Mesenchymal stem cell (in vitro differentiated cells and primary cell): ENCODE results near the gene DNASE2.

Source experiments
- DNase-seq: peaks from one replicate; pipeline ENCODE4 v3.0.0-alpha.2; 2013
- H2AFZ ChIP-seq: one replicate; pipeline ENCODE4 v1.6.1; 2013; ENCODE audit warnings: low read depth, mild to moderate bottlenecking, control low read depth, inconsistent platforms, low read length, moderate library complexity
- H2AK5ac ChIP-seq: 2 replicates; pipeline ENCODE4 v1.6.1; 2013; ENCODE audit warnings: low read length, moderate library complexity, mild to moderate bottlenecking, inconsistent platforms; ENCODE audit not compliant: severe bottlenecking
- H2BK120ac ChIP-seq: one replicate; pipeline ENCODE4 v1.6.1; 2013; ENCODE audit warnings: low read depth, mild to moderate bottlenecking, inconsistent platforms, low read length, moderate library complexity
- H2BK12ac ChIP-seq, 2 experiments: one replicate each; pipeline ENCODE4 v1.6.1; 2013; ENCODE audit warnings: inconsistent platforms in 2 of 2, low read length in 2 of 2, mild to moderate bottlenecking in 2 of 2, moderate library complexity in 2 of 2, control low read depth in 1 of 2
- H2BK15ac ChIP-seq: one replicate; pipeline ENCODE4 v1.6.1; 2013; ENCODE audit warnings: mild to moderate bottlenecking, low read depth, inconsistent platforms; ENCODE audit not compliant: poor library complexity, severe bottlenecking
- H2BK5ac ChIP-seq: 2 replicates; pipeline ENCODE4 v1.6.1; 2013; ENCODE audit warnings: low read depth, mild to moderate bottlenecking, low read length, control low read depth, inconsistent platforms; ENCODE audit not compliant: poor library complexity, severe bottlenecking
- H3K14ac ChIP-seq, 2 experiments: one replicate each; pipeline ENCODE4 v1.6.1; 2013; ENCODE audit warnings: inconsistent platforms in 2 of 2, low read length in 2 of 2, control low read depth in 1 of 2, mild to moderate bottlenecking in 1 of 2, moderate library complexity in 1 of 2
- H3K18ac ChIP-seq, 2 experiments: one replicate each; pipeline ENCODE4 v1.6.1; 2013; ENCODE audit warnings: inconsistent platforms in 2 of 2, low read length in 2 of 2, control low read depth in 1 of 2, low read depth in 1 of 2, mild to moderate bottlenecking in 1 of 2
- H3K23ac ChIP-seq, 2 experiments: one replicate each; pipeline ENCODE4 v1.6.1; 2013; ENCODE audit warnings: inconsistent platforms in 2 of 2, low read length in 2 of 2, mild to moderate bottlenecking in 2 of 2, moderate library complexity in 2 of 2, control low read depth in 1 of 2
- H3K27ac ChIP-seq: 2 replicates; pipeline ENCODE4 v1.5.1; 2013; ENCODE audit warnings: mild to moderate bottlenecking, moderate library complexity, low read length, control low read depth, inconsistent platforms; ENCODE audit not compliant: poor library complexity, severe bottlenecking
- H3K27me3 ChIP-seq, 2 experiments: 2 replicates each; pipeline versions ENCODE4 v1.6.1 to v1.7.0; 2013; ENCODE audit warnings: low read length in 2 of 2, mild to moderate bottlenecking in 2 of 2, moderate library complexity in 2 of 2, control low read depth in 1 of 2, inconsistent platforms in 1 of 2; ENCODE audit not compliant: control insufficient read depth in 1 of 2, insufficient read depth in 1 of 2
- H3K36me3 ChIP-seq, 2 experiments: 2 replicates each; pipeline versions ENCODE4 v1.6.1 to v1.7.0; 2013; ENCODE audit warnings: low read length in 2 of 2, control low read depth in 1 of 2, inconsistent platforms in 1 of 2, low read depth in 1 of 2, mild to moderate bottlenecking in 1 of 2; ENCODE audit not compliant: insufficient read depth in 2 of 2, control insufficient read depth in 1 of 2
- H3K4ac ChIP-seq, 2 experiments: one replicate each; pipeline ENCODE4 v1.6.1; 2013; ENCODE audit warnings: inconsistent platforms in 2 of 2, low read length in 2 of 2, mild to moderate bottlenecking in 2 of 2, moderate library complexity in 2 of 2, control low read depth in 1 of 2, low read depth in 1 of 2
- H3K4me1 ChIP-seq: 2 replicates; pipeline ENCODE4 v1.6.1; 2013; ENCODE audit warnings: low read depth, low read length, control low read depth; ENCODE audit not compliant: control insufficient read depth, insufficient read depth
- H3K4me2 ChIP-seq: 2 replicates; pipeline ENCODE4 v1.6.1; 2013; ENCODE audit warnings: low read length, mild to moderate bottlenecking, inconsistent platforms; ENCODE audit not compliant: poor library complexity, severe bottlenecking
- H3K4me3 ChIP-seq, 2 experiments: 2 replicates each; pipeline versions ENCODE4 v1.5.1 to v1.7.0; 2013; ENCODE audit warnings: low read length in 2 of 2, mild to moderate bottlenecking in 2 of 2, control low read depth in 1 of 2, low read depth in 1 of 2; ENCODE audit not compliant: insufficient read depth in 1 of 2
- H3K79me1 ChIP-seq: replicated peaks from 2 replicates; pipeline ENCODE4 v1.6.1; 2013; ENCODE audit warnings: mild to moderate bottlenecking, control low read depth, low read length, inconsistent platforms; ENCODE audit not compliant: poor library complexity, severe bottlenecking
- H3K9ac ChIP-seq: 2 replicates; pipeline ENCODE4 v1.7.0; 2013; ENCODE audit warnings: mild to moderate bottlenecking, low read length, moderate library complexity
- H3K9me3 ChIP-seq: 2 replicates; pipeline ENCODE4 v1.7.0; 2013; ENCODE audit warnings: mild to moderate bottlenecking, low read length; ENCODE audit not compliant: control insufficient read depth
- H4K8ac ChIP-seq: one replicate; pipeline ENCODE4 v1.6.1; 2013; ENCODE audit warnings: inconsistent platforms, mild to moderate bottlenecking, low read length, moderate library complexity
- H4K91ac ChIP-seq: one replicate; pipeline ENCODE4 v1.6.1; 2013; ENCODE audit warnings: mild to moderate bottlenecking, low read length, inconsistent platforms
- WGBS: methylation state at CpG from one replicate; pipeline ENCODE4 v1.1.7; 2013; ENCODE audit warnings: mixed read lengths; 5-methylcytosine and 5-hydroxymethylcytosine counted together

DNASE2 gene

DNA sequence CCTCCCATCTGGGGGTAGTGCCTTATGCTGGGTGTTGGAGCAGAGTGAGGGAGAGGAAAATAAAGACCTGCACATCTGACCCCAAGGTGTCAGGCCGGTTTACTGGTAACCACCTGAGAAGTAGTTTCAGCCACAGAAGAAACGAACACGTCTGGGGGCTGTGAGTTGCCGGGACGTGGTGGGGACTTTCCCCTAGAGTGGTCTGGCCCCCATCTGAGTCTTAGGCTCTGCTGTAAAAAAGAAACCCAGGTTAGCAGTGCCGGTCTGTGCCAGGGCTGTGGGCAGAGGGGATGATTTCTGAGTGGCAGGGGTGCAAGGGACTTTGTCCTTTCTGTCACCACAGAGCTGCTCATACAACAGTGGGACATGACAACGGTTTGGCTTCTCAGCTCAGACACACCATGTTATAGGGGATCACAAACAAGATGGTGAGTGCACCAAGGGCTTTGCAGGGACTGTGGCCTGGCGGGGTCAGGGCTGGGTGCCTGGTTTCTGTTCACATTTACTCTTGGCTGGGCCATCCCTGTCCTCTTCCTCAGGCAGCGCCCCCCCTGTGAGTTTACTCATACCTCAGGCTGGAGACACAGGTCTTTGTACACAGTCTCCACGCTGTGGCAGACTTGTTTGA, 18.8 kb upstream of the DNASE2 start:
- Histone ChIP-seq H2AFZ (no peak overlapping the region), H4K8ac (no peak overlapping the region), H3K4me3 (no peak overlapping the region), H3K9me3 (no peaks in the 10 kb centered on the region), H2BK5ac (no peak overlapping the region), H2BK120ac (no peak overlapping the region), H3K4me1 (no peaks in the 10 kb centered on the region), H3K27me3 (no peaks in the 10 kb centered on the region), H3K36me3 (peaks cover 29 to 41% of the 10 kb centered on the region in 2 experiments), H3K14ac (no peak overlapping the region), H4K91ac (no peak overlapping the region), H2AK5ac (no peak overlapping the region), H3K23ac (no peak overlapping the region), H3K4ac (no peak overlapping the region), H3K9ac (no peak overlapping the region), H3K4me2 (no peak overlapping the region), H3K27ac (no peak overlapping the region), H2BK15ac (no peak overlapping the region), H2BK12ac (no peak overlapping the region), H3K79me1 (no peaks in the 10 kb centered on the region), H3K18ac (no peak overlapping the region)
- 97% methylated on average over 10 of the region's 10 CpGs for WGBS
- DNase-seq, result no peak

DNA sequence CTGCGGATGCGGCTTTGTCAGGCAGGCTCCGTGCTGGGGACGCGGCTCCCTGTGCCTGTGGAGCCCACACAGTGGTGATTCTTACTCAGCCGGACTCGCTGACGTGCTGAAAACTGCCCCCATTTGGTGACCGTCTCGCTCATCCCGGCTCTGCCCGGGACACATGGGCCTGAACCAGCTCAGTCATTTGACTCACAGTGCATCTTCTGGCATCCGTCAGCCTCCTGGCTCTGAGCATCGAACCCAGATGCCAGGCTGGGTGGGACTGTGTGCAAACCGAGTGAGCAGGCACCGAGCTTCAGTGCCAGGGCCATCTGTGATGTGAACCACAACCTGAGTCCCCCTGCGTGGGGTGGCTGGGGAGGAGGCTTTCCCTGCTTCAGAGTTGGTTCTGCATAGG, 15.2 kb upstream of the DNASE2 start:
- Histone ChIP-seq H2AK5ac (no peak overlapping the region), H2AFZ (no peak overlapping the region), H4K8ac (no peak overlapping the region), H3K27me3 (no peaks in the 10 kb centered on the region), H3K36me3 (peaks cover 48 to 54% of the 10 kb centered on the region in 2 experiments), H3K9ac (no peak overlapping the region), H3K27ac (no peak overlapping the region), H3K4me3 (no peak overlapping the region), H3K4ac (no peak overlapping the region), H3K18ac (no peak overlapping the region), H2BK120ac (no peak overlapping the region), H3K9me3 (no peaks in the 10 kb centered on the region), H3K4me1 (peaks cover 5% of the 10 kb centered on the region), H3K79me1 (peaks cover 6% of the 10 kb centered on the region), H2BK15ac (no peak overlapping the region), H3K4me2 (no peak overlapping the region), H3K23ac (no peak overlapping the region), H2BK12ac (no peak overlapping the region), H4K91ac (no peak overlapping the region), H3K14ac (no peak overlapping the region), H2BK5ac (no peak overlapping the region)
- 97% methylated on average over 17 of the region's 17 CpGs for WGBS
- no peak for DNase-seq

DNA sequence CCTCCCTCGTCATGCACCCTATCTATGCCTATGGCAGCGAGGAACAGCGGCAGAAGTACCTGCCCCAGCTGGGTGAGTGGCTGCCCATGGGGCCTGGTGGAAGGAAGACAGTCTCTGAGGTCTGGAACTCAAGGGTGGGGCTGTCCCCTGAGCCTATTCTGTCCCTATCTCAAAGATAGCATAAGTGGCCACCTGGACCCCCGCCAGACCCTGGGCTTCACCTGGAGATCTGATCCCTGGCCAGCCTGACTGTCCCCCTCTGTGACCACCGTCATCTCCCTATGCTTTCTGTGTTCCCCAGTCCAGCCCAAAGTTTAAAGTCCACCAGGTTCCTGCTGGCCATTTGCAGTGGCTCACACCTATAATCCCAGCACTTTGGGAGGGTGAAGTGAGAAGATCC, 12.3 kb upstream of the DNASE2 start:
- no peak overlapping the region for H3K4ac ChIP-seq
- no peak overlapping the region for H2AK5ac ChIP-seq
- H2BK120ac ChIP-seq, result no peak overlapping the region
- no peak overlapping the region for H2AFZ ChIP-seq
- no peak overlapping the region for H2BK12ac ChIP-seq
- H2BK15ac ChIP-seq, result no peak overlapping the region
- 97% methylated on average over 5 of the region's 5 CpGs for WGBS
- no peak for DNase-seq
- H2BK5ac ChIP-seq, result no peak overlapping the region
- peaks cover 41 to 43% of the 10 kb centered on the region in 2 experiments for H3K36me3 ChIP-seq
- H4K8ac ChIP-seq, result no peak overlapping the region
- H3K4me3 ChIP-seq, result no peak overlapping the region
- H3K4me2 ChIP-seq, result no peak overlapping the region
- H3K9me3 ChIP-seq, result no peaks in the 10 kb centered on the region
- H4K91ac ChIP-seq, result no peak overlapping the region
- H3K18ac ChIP-seq, result no peak overlapping the region
- H3K27me3 ChIP-seq, result no peaks in the 10 kb centered on the region
- no peak overlapping the region for H3K9ac ChIP-seq
- H3K27ac ChIP-seq, result no peak overlapping the region
- peaks cover 12% of the 10 kb centered on the region for H3K4me1 ChIP-seq
- H3K79me1 ChIP-seq, result peaks cover 10% of the 10 kb centered on the region
- no peak overlapping the region for H3K14ac ChIP-seq
- H3K23ac ChIP-seq, result no peak overlapping the region

DNA sequence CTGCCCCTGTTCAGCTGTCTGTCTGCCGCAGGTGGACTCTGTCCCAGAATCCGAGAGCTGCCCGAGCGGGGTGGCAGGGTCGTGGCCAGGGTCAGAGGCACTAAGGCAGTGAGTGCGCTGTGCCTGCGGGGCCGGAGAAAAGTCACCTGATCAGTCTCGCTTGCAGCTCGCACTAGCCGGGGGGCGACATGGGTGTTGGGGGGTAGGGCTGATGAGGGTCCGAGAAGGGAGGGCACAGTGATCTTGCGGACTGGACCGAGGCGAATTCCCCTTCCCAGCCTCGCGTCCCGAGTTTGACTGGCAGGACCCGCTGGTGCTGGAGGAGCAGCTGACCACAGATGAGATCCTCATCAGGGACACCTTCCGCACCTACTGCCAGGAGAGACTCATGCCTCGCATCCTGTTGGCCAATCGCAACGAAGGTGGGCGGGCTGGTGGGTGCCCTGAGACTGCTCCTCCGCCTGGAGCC, 10.3 kb upstream of the DNASE2 start:
- 24% methylated on average over 23 of the region's 26 CpGs for WGBS
- no peak overlapping the region for H2BK5ac ChIP-seq

More for the DNA sequence above, 10.3 kb upstream of the DNASE2 start:
- Histone ChIP-seq H4K91ac (no peak overlapping the region), H3K4me1 (peaks cover 12% of the 10 kb centered on the region), H3K27me3 (peaks cover 13 to 16% of the 10 kb centered on the region in 2 experiments), H3K18ac (no peak overlapping the region), H3K9me3 (no peaks in the 10 kb centered on the region), H3K4me2 (peak overlapping the region; percentile 78), H3K79me1 (peaks cover 10% of the 10 kb centered on the region), H3K4ac (no peak overlapping the region), H3K4me3 (peak overlapping the region; percentile 96 to 98), H3K23ac (no peak overlapping the region), H2BK120ac (no peak overlapping the region), H3K36me3 (peaks cover 24 to 27% of the 10 kb centered on the region in 2 experiments), H4K8ac (peak overlapping the region; percentile 87), H2BK15ac (no peak overlapping the region), H3K27ac (no peak overlapping the region), H2AFZ (peak overlapping the region; percentile 99), H3K9ac (peak overlapping the region; percentile 82), H2BK12ac (no peak overlapping the region), H3K14ac (no peak overlapping the region), H2AK5ac (no peak overlapping the region)
- DNase-seq, result no peak
